HG03354 (cell line): Measurements from ENCODE around the gene KLF1.

ENCODE experiments used
- ATAC-seq: cut with Tn5 transposase; IDR thresholded peaks from one replicate; pipeline ENCODE4 v1.9.1; 2021; ENCODE audit warnings: mild to moderate bottlenecking; ENCODE audit not compliant: unreplicated experiment, poor library complexity, severe bottlenecking

KLF1 gene

GRCh38 chr19:12840091-12841079, 46.6 kb downstream of the KLF1 start:
- ATAC-seq, result no peak

- ATAC-seq, result no peak
Observed at GRCh38 chr19:12838886-12839756, 47.9 kb downstream of the KLF1 start.

- ATAC-seq, result no peak
Observed at GRCh38 chr19:12838182-12838885, 48.7 kb downstream of the KLF1 start, which contains the start of gene MAST1. Gene MAST1, plus strand, starts transcription at chr19:12838515. Its CDS starts 58 bp downstream, at chr19:12838573.

GRCh38 chr19:12837225-12837624, 49.8 kb downstream of the KLF1 start:
- ATAC-seq, result no peak

GRCh38 chr19:12836529-12836863, 50.5 kb downstream of the KLF1 start:
- ATAC-seq, result no peak

- no peak for ATAC-seq
Observed at GRCh38 chr19:12834976-12835757, 51.8 kb downstream of the KLF1 start.

GRCh38 chr19:12834566-12834943, 52.4 kb downstream of the KLF1 start, which contains the start of gene RTBDN:
Gene RTBDN, minus strand, starts transcription at chr19:12834579. Its CDS starts 4,600 bp downstream, at chr19:12829979.
- ATAC-seq, result no peak
